AG09319 (cell line): ENCODE results near the gene SERPINB8.
A peak's percentile ranks its signal among the peaks of the same experiment; 100 is the strongest.

Source experiments
- DNase-seq: peaks from one replicate; pipeline ENCODE4 v3.0.0-alpha.2; 2010; ENCODE audit warnings: low read depth; ENCODE audit errors: extremely low read depth
- TF ChIP-seq, protein P1 (sequence below): IDR thresholded peaks from 2 replicates; pipeline ENCODE4 v1.5.1; 2011; ENCODE audit warnings: low read depth, mild to moderate bottlenecking, inconsistent platforms, low read length, moderate library complexity

SERPINB8 gene

DNA sequence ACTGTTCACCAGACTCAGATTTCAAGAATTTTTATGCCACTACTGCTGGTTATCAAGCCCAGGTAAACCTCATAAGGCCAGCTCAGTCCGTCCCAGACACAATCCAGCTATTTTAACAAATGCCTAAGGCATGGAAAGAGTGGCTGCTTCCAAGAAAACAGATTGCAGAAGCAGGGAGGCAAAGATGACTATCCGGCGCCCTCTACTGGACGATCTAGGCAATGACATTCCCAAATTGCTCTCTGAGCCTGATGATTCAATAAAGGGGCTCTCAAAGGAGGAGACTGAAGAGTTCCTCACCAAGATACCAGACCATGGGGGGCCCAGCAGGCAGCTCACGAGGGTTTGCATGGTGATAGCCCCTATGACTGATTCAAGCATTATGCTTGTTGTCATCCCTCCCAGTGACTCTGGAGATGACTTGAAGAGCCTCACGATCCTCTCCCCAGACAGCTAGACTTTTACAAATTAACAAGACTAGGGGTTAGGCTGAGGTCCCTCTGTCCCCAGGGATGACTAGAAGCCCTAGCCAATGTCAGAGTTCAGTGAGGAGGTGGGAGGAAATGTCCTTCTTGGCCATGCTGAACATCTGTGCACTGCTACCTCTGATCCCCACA, 25.0 kb downstream of the SERPINB8 start:
- TF ChIP-seq, protein P1, sequence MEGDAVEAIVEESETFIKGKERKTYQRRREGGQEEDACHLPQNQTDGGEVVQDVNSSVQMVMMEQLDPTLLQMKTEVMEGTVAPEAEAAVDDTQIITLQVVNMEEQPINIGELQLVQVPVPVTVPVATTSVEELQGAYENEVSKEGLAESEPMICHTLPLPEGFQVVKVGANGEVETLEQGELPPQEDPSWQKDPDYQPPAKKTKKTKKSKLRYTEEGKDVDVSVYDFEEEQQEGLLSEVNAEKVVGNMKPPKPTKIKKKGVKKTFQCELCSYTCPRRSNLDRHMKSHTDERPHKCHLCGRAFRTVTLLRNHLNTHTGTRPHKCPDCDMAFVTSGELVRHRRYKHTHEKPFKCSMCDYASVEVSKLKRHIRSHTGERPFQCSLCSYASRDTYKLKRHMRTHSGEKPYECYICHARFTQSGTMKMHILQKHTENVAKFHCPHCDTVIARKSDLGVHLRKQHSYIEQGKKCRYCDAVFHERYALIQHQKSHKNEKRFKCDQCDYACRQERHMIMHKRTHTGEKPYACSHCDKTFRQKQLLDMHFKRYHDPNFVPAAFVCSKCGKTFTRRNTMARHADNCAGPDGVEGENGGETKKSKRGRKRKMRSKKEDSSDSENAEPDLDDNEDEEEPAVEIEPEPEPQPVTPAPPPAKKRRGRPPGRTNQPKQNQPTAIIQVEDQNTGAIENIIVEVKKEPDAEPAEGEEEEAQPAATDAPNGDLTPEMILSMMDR: peak; percentile 94
- peak; percentile 24 for DNase-seq

DNA sequence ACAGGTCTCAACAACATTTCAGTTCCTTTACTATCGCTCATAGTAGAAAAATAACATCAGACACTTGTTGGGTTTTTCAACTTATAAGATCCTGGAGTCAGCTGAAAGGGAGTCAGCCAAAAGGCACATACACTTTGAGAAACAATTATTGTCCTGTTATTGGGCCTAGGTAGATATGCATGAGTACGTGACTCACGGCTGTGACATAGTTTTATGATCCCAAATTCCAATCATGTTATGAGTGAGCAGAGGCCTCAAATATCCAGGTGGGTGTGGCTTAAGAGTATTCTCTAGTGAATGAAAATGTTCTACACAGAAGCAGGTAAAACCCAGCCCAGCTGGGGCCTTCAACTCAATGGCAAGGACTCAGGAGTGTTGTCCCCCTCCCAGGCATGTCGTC, 27.2 kb downstream of the SERPINB8 start:
- DNase-seq: no peak
- TF ChIP-seq, protein P1: no peak

DNA sequence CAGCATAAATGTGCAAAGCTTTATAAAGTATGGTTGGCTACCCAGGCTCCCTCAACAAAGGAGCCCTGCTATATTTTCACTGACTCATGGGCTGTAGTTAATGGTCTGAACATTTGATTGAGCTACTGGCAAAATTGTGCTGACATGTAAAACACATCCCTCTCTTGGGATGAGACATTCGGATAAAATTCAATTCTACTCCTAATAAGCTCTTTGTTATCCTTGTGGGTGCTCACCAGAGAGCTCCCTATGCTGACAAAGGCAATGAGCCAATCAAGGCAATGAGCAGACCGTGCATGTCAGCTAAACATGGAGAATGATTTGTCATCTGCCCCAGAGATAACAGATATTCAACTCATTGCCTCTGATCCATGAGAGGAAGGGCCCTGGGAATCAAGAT, 27.7 kb downstream of the SERPINB8 start:
- TF ChIP-seq, protein P1: no peak
- DNase-seq: no peak

DNA sequence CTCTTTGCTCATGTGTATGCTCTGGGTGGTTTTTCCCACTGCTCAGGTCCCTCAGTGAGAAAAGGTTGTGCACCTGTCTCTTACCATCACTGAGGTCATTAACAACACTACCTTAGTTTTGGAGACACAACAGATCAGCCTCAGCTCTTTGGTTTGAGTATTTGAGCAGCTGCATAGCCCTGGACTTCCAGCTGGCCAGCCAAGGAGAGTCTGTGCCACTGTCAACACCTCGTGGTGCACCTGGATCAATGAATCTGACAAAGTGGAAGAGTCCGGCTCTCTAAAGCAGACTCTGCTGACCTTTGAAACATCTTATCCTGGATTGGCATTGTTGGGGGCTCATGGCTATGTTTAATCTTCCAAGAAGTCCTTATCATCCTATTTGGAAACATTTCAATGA, 30.0 kb downstream of the SERPINB8 start:
- TF ChIP-seq, protein P1: no peak
- no peak for DNase-seq

DNA sequence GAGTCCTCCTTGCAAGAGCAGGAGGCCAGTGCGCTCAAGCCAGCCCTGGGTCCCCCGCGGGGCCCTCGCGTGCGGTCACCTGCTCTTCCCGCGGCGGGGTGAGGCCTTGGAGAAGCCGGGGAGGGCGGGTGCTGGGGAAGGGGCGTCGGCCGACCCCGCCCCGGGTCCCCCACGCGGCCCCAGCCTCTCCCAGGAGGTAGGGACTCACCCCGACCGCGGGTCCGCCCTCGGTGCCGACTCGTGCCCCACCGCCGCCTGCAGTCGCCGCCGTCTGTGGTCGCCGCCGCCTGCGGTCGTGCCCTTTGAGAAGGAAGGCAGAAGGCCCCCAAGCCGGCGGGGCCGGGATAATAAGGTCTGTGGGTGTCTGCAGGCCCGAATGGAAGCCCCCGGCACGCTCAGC, 32.7 kb downstream of the SERPINB8 start:
- TF ChIP-seq, protein P1: no peak
- no peak for DNase-seq

DNA sequence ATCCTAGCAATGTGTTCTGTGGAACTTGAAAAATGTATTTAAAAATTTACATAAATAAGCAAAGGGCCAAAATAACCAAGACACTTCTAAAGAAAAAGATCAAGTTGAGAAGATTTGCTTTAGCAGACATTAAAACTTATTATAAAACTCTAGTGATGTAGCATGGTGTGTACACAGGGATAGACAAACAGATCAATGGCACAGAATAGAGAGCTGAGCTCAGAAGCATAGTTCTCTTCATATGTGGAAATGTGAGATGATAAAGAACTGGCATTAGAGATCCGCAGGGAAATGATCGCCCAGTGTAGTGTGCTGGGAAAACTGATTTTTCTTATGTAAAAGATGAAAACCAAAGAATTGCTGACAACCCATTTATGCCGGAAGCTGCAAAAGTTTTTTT, 39.4 kb downstream of the SERPINB8 start:
- DNase-seq: no peak
- TF ChIP-seq, protein P1: no peak

DNA sequence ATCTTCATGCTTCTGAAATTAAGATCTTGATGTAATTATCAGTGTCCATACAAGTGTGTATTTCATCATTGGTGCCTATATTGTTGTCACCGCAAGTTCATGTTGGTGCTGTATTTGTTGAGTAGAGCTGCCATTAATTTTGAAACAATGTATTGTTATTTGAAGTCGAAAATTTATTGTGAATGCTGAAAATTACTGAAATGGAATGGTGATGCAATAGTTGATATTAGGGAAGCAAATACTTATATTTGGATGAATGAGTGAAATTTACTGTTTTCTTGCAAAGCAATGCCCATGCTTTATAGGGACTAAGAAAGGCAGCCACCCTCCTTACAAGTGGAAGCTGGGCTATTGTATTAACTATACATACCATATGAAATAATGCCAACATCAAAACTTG, 41.6 kb downstream of the SERPINB8 start:
- TF ChIP-seq, protein P1: no peak
- no peak for DNase-seq
